Measurements from ENCODE around the gene SCYL1. TPM values are rescaled to one million over a fixed set of nuclear protein-coding genes. Genes with fewer than 3 reads are reported as not detected.

The SCYL1 gene
- total RNA-seq, 1 donor, result 109 TPM

- no peak for TF ChIP-seq CTCF (IDR thresholded peaks at IDR 0.05; ENCODE audit: extremely low read depth, low read depth, low read length)
- Histone ChIP-seq H3K27ac (ENCODE audit: low read depth, low read length) (peak overlapping the region; percentile 95), H2AFZ (ENCODE audit: low read length) (no peak overlapping the region), H3K4me1 (ENCODE audit: insufficient read depth, low read length) (peaks cover 23% of the 10 kb centered on the region), H3K9me3 (ENCODE audit: low read depth, low read length) (no peaks in the 10 kb centered on the region), H3K4me2 (ENCODE audit: insufficient read depth, low read length) (peak overlapping the region; percentile 86), H3K79me2 (ENCODE audit: insufficient read depth, low read length) (peaks cover 96% of the 10 kb centered on the region), H3K36me3 (ENCODE audit: insufficient read depth, low read length) (peaks cover 56% of the 10 kb centered on the region), H3K27me3 (ENCODE audit: insufficient read depth, low read length) (no peaks in the 10 kb centered on the region), H3K4me3 (ENCODE audit: insufficient read depth, low read length) (peak overlapping the region; percentile 86), H4K20me1 (ENCODE audit: insufficient read depth, low read length) (peaks cover 62% of the 10 kb centered on the region)
- DNase-seq (ENCODE audit: insufficient read length, low spot score, missing footprints), result no peak
Measured at GRCh38 chr11:65500387-65501185, 24.3 kb upstream of the SCYL1 start.

- Histone ChIP-seq H4K20me1 (ENCODE audit: insufficient read depth, low read length) (peaks cover 65% of the 10 kb centered on the region), H3K36me3 (ENCODE audit: insufficient read depth, low read length) (peaks cover 61% of the 10 kb centered on the region), H3K27ac (ENCODE audit: low read depth, low read length) (peak overlapping the region; percentile 95), H3K9me3 (ENCODE audit: low read depth, low read length) (no peaks in the 10 kb centered on the region), H3K4me3 (ENCODE audit: insufficient read depth, low read length) (peak overlapping the region; percentile 86), H3K27me3 (ENCODE audit: insufficient read depth, low read length) (no peaks in the 10 kb centered on the region), H3K4me1 (ENCODE audit: insufficient read depth, low read length) (peaks cover 21% of the 10 kb centered on the region), H3K79me2 (ENCODE audit: insufficient read depth, low read length) (peaks cover 96% of the 10 kb centered on the region), H3K4me2 (ENCODE audit: insufficient read depth, low read length) (peak overlapping the region; percentile 86), H2AFZ (ENCODE audit: low read length) (no peak overlapping the region)
- TF ChIP-seq CTCF (IDR thresholded peaks at IDR 0.05; ENCODE audit: extremely low read depth, low read depth, low read length), result no peak
- no peak for DNase-seq (ENCODE audit: insufficient read length, low spot score, missing footprints)
Measured at GRCh38 chr11:65501186-65501471, 23.8 kb upstream of the SCYL1 start.

GRCh38 chr11:65501472-65502273 is 23.2 kb upstream of the SCYL1 start:
- TF ChIP-seq CTCF (IDR thresholded peaks at IDR 0.05; ENCODE audit: extremely low read depth, low read depth, low read length), result no peak
- H3K4me3 ChIP-seq (ENCODE audit: insufficient read depth, low read length), result peak overlapping the region; percentile 86
- peaks cover 65% of the 10 kb centered on the region for H4K20me1 ChIP-seq (ENCODE audit: insufficient read depth, low read length)
- peak overlapping the region; percentile 86 for H3K4me2 ChIP-seq (ENCODE audit: insufficient read depth, low read length)
- peak overlapping the region; percentile 95 for H3K27ac ChIP-seq (ENCODE audit: low read depth, low read length)
- no peaks in the 10 kb centered on the region for H3K9me3 ChIP-seq (ENCODE audit: low read depth, low read length)
- H2AFZ ChIP-seq (ENCODE audit: low read length), result no peak overlapping the region
- H3K79me2 ChIP-seq (ENCODE audit: insufficient read depth, low read length), result peaks cover 94% of the 10 kb centered on the region
- peaks cover 63% of the 10 kb centered on the region for H3K36me3 ChIP-seq (ENCODE audit: insufficient read depth, low read length)
- peaks cover 15% of the 10 kb centered on the region for H3K4me1 ChIP-seq (ENCODE audit: insufficient read depth, low read length)
- no peaks in the 10 kb centered on the region for H3K27me3 ChIP-seq (ENCODE audit: insufficient read depth, low read length)
- DNase-seq (ENCODE audit: insufficient read length, low spot score, missing footprints), result no peak

DNA sequence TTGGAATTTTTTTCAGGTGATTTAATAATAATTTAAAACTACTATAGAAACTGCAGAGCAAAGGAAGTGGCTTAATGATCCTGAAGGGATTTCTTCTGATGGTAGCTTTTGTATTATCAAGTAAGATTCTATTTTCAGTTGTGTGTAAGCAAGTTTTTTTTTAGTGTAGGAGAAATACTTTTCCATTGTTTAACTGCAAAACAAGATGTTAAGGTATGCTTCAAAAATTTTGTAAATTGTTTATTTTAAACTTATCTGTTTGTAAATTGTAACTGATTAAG is 22.7 kb upstream of the SCYL1 start:
- peak overlapping the region; percentile 86 for H3K4me3 ChIP-seq (ENCODE audit: insufficient read depth, low read length)
- TF ChIP-seq CTCF (IDR thresholded peaks at IDR 0.05; ENCODE audit: extremely low read depth, low read depth, low read length), result no peak
- DNase-seq (ENCODE audit: insufficient read length, low spot score, missing footprints), result no peak
- H2AFZ ChIP-seq (ENCODE audit: low read length), result no peak overlapping the region
- no peaks in the 10 kb centered on the region for H3K9me3 ChIP-seq (ENCODE audit: low read depth, low read length)
- peaks cover 65% of the 10 kb centered on the region for H4K20me1 ChIP-seq (ENCODE audit: insufficient read depth, low read length)
- H3K4me2 ChIP-seq (ENCODE audit: insufficient read depth, low read length), result peak overlapping the region; percentile 86
- H3K27me3 ChIP-seq (ENCODE audit: insufficient read depth, low read length), result no peaks in the 10 kb centered on the region
- H3K79me2 ChIP-seq (ENCODE audit: insufficient read depth, low read length), result peaks cover 91% of the 10 kb centered on the region
- H3K36me3 ChIP-seq (ENCODE audit: insufficient read depth, low read length), result peaks cover 63% of the 10 kb centered on the region
- H3K4me1 ChIP-seq (ENCODE audit: insufficient read depth, low read length), result peaks cover 10% of the 10 kb centered on the region
- peak overlapping the region; percentile 95 for H3K27ac ChIP-seq (ENCODE audit: low read depth, low read length)

Data from osteoblast (primary cell).